Testis (tissue), 3 donors: ENCODE measurements around the gene ETFA. TPM values are rescaled to one million over a fixed set of nuclear protein-coding genes. Genes with fewer than 3 reads are reported as not detected.

ENCODE experiments used
- DNase-seq: peaks from one replicate; pipeline ENCODE4 v3.0.0-alpha.2; 2019
- H3K27ac ChIP-seq, 2 donors: fragments of 200-600 bp; sonication (generic); one replicate each; pipeline ENCODE4 v1.5.1; 2019
- H3K27me3 ChIP-seq: fragments of 200-600 bp; sonication (generic); one replicate; pipeline ENCODE4 v1.5.1; 2019
- H3K36me3 ChIP-seq: fragments of 200-600 bp; sonication (generic); one replicate; pipeline ENCODE4 v1.5.1; 2017; ENCODE audit warnings: low read depth; ENCODE audit errors: missing control alignments
- H3K4me1 ChIP-seq: fragments of 200-600 bp; sonication (generic); one replicate; pipeline ENCODE4 v1.5.1; 2019
- H3K4me3 ChIP-seq, 2 donors: fragments of 200-600 bp; sonication (generic); one replicate each; pipeline ENCODE4 v1.5.1; 2017 to 2019
- H3K9me3 ChIP-seq: fragments of 200-600 bp; sonication (generic); one replicate; pipeline ENCODE4 v1.5.1; 2017
- CTCF ChIP-seq, 3 experiments: fragments of 450-650 bp in 2 of 3; fragments of 200-600 bp in 1 of 3; sonication (generic) in 1 of 3; IDR thresholded peaks; one replicate each; pipeline ENCODE4 v1.5.1; 2016 to 2019; ENCODE audit warnings: antibody characterized with exemption in 3 of 3, mild to moderate bottlenecking in 2 of 3, moderate library complexity in 1 of 3
- POLR2A ChIP-seq: fragments of 450-650 bp; IDR thresholded peaks from one replicate; pipeline ENCODE4 v1.6.1; 2017; ENCODE audit warnings: antibody characterized with exemption, mild to moderate bottlenecking, moderate library complexity
- WGBS, 2 donors: methylation state at CpG; one replicate each; pipeline ENCODE4 v1.1.5; 2018; 5-methylcytosine and 5-hydroxymethylcytosine counted together
- intact Hi-C: fragments of 100-400 bp; cut with DNase I; formaldehyde crosslinking; loops from one replicate; pipeline ENCODE4 v1.15.1; 2023; ENCODE audit warnings: low total_unique reads
- polyA plus RNA-seq: library from polyadenylated mRNA; stranded (reverse); fragments of 350-450 nt; fragmentation: Illumina TruSeq; extraction: RNeasy Lipid Tissue Mini Kit (QIAGEN cat#74804); gene quantifications from one replicate; pipeline ENCODE4 v1.2.3, GENCODE V29; 2014; ENCODE audit warnings: low read depth, low replicate concordance; ENCODE audit not compliant: insufficient read depth
- total RNA-seq, 2 donors: library from RNA; depleted of rRNA; stranded (reverse); fragments of >200 nt; gene quantifications; one replicate each; pipeline ENCODE4 v1.2.3, GENCODE V29; 2016

The ETFA gene
- total and polyA plus RNA-seq, 3 donors from 2014 or later = 58.3 to 72.7 (median 72.1) TPM

- TF ChIP-seq CTCF (IDR thresholded peaks at IDR 0.05) = no peak
- no peak for TF ChIP-seq POLR2A
- no peak for DNase-seq
Observed at GRCh38 chr15:76203346-76204108, 107.7 kb downstream of the ETFA start.

GRCh38 chr15:76201536-76202255 lies 109.6 kb downstream of the ETFA start:
- no peak for TF ChIP-seq CTCF (IDR thresholded peaks at IDR 0.05)
- no peak for TF ChIP-seq POLR2A
- no peak overlapping the region for H3K4me3 ChIP-seq
- no peaks in the 10 kb centered on the region for H3K27me3 ChIP-seq
- no peaks in the 10 kb centered on the region for H3K9me3 ChIP-seq
- peaks cover 6% of the 10 kb centered on the region for H3K4me1 ChIP-seq
- DNase-seq = no peak
- H3K27ac ChIP-seq = no peak overlapping the region
- no peaks in the 10 kb centered on the region for H3K36me3 ChIP-seq
- intact Hi-C loops = no loop called here
- 91 to 100% methylated on average over 1 to 6 of the region's 6 CpGs for WGBS, 2 donors

More at GRCh38 chr15:76203346-76204108, 107.7 kb downstream of the ETFA start:
- intact Hi-C loops = no loop called here
- Histone ChIP-seq H3K4me1 (no peaks in the 10 kb centered on the region), H3K36me3 (no peaks in the 10 kb centered on the region), H3K4me3 (no peak overlapping the region), H3K9me3 (no peaks in the 10 kb centered on the region), H3K27ac (no peak overlapping the region), H3K27me3 (no peaks in the 10 kb centered on the region)
- 93 to 96% methylated on average over 17 to 21 of the region's 23 CpGs for WGBS, 2 donors

GRCh38 chr15:76200641-76201105 lies 110.6 kb downstream of the ETFA start:
- intact Hi-C loops = no loop called here
- WGBS, 2 donors = 69% methylated on average over 5 of the region's 5 CpGs; no CpG with 5 or more reads in 1 of the 2 donors
- peaks cover 16% of the 10 kb centered on the region for H3K4me1 ChIP-seq

GRCh38 chr15:76200083-76200465 lies 111.2 kb downstream of the ETFA start:
- Histone ChIP-seq H3K4me1 (peaks cover 16% of the 10 kb centered on the region), H3K36me3 (no peaks in the 10 kb centered on the region), H3K27ac (no peak overlapping the region), H3K9me3 (no peaks in the 10 kb centered on the region), H3K27me3 (no peaks in the 10 kb centered on the region), H3K4me3 (no peak overlapping the region)
- TF ChIP-seq POLR2A (no peak), CTCF (IDR thresholded peaks at IDR 0.05) (no peak)
- 92 to 94% methylated on average over 6 of the region's 6 CpGs for WGBS, 2 donors
- intact Hi-C loops = no loop called here
- no peak for DNase-seq

More at GRCh38 chr15:76200641-76201105, 110.6 kb downstream of the ETFA start:
- H3K9me3 ChIP-seq = no peaks in the 10 kb centered on the region
- no peak overlapping the region for H3K27ac ChIP-seq
- H3K27me3 ChIP-seq = no peaks in the 10 kb centered on the region
- H3K4me3 ChIP-seq = no peak overlapping the region
- TF ChIP-seq CTCF (IDR thresholded peaks at IDR 0.05) = no peak
- no peak for TF ChIP-seq POLR2A
- no peak for DNase-seq
- H3K36me3 ChIP-seq = no peaks in the 10 kb centered on the region
